Measurements from ENCODE around the gene BRI3.

The BRI3 gene

GRCh38 chr7:98256431-98256830, 25.1 kb upstream of the BRI3 start:
- peaks cover 15% of the 10 kb centered on the region for H3K36me3 ChIP-seq (ENCODE audit: insufficient read depth, low read length)
- no peak overlapping the region for H3K27ac ChIP-seq (ENCODE audit: low read length)
- peaks cover 21% of the 10 kb centered on the region for H3K4me1 ChIP-seq (ENCODE audit: insufficient read depth, low read length)
- no peaks in the 10 kb centered on the region for H3K9me3 ChIP-seq (ENCODE audit: insufficient read depth, low read length, severe bottlenecking)
- H3K4me3 ChIP-seq (ENCODE audit: low read depth in 1 of 2, low read length in 2 of 2) = no peak overlapping the region
- TF ChIP-seq CTCF (IDR thresholded peaks at IDR 0.05; ENCODE audit: borderline replicate concordance, extremely low read depth, low read length, poor library complexity, severe bottlenecking) (no peak), EZH2 (IDR thresholded peaks at IDR 0.05; ENCODE audit: borderline replicate concordance, low read depth, low read length, severe bottlenecking) (no peak)
- H2AFZ ChIP-seq (ENCODE audit: low read depth, low read length) = no peak overlapping the region
- H4K20me1 ChIP-seq (ENCODE audit: insufficient read depth, low read length) = peaks cover 3% of the 10 kb centered on the region; the same call in 1 of the 2 replicates
- no peak overlapping the region for H3K4me2 ChIP-seq (ENCODE audit: insufficient read depth, low read length)
- no peak overlapping the region for H3K9ac ChIP-seq (ENCODE audit: low read depth, low read length)
- no peaks in the 10 kb centered on the region for H3K27me3 ChIP-seq (ENCODE audit: insufficient read depth, low read length, poor library complexity)
- peaks cover 26% of the 10 kb centered on the region for H3K79me2 ChIP-seq (ENCODE audit: insufficient read depth, low read length)
- DNase-seq (no peak), ATAC-seq (ENCODE audit: insufficient read depth, low read depth) (no peak)

- H4K20me1 ChIP-seq (ENCODE audit: insufficient read depth, low read length) = peaks cover 3% of the 10 kb centered on the region; the same call in 1 of the 2 replicates
- peaks cover 15% of the 10 kb centered on the region for H3K36me3 ChIP-seq (ENCODE audit: insufficient read depth, low read length)
- no peak overlapping the region for H2AFZ ChIP-seq (ENCODE audit: low read depth, low read length)
- no peaks in the 10 kb centered on the region for H3K9me3 ChIP-seq (ENCODE audit: insufficient read depth, low read length, severe bottlenecking)
- H3K9ac ChIP-seq (ENCODE audit: low read depth, low read length) = no peak overlapping the region
- no peak overlapping the region for H3K4me2 ChIP-seq (ENCODE audit: insufficient read depth, low read length)
- TF ChIP-seq EZH2 (IDR thresholded peaks at IDR 0.05; ENCODE audit: borderline replicate concordance, low read depth, low read length, severe bottlenecking) = no peak
- no peak for TF ChIP-seq CTCF (IDR thresholded peaks at IDR 0.05; ENCODE audit: borderline replicate concordance, extremely low read depth, low read length, poor library complexity, severe bottlenecking)
- no peak overlapping the region for H3K27ac ChIP-seq (ENCODE audit: low read length)
- ATAC-seq (ENCODE audit: insufficient read depth, low read depth) (no peak), DNase-seq (no peak)
- peaks cover 14% of the 10 kb centered on the region for H3K79me2 ChIP-seq (ENCODE audit: insufficient read depth, low read length)
- H3K4me1 ChIP-seq (ENCODE audit: insufficient read depth, low read length) = peaks cover 14% of the 10 kb centered on the region
- no peak overlapping the region for H3K4me3 ChIP-seq (ENCODE audit: low read depth in 1 of 2, low read length in 2 of 2)
- no peaks in the 10 kb centered on the region for H3K27me3 ChIP-seq (ENCODE audit: insufficient read depth, low read length, poor library complexity)
These were observed 23.8 kb upstream of the BRI3 start for GRCh38 chr7:98257701-98258100.

- H3K27ac ChIP-seq (ENCODE audit: low read length) = no peak overlapping the region
- H3K9ac ChIP-seq (ENCODE audit: low read depth, low read length) = no peak overlapping the region
- no peak overlapping the region for H2AFZ ChIP-seq (ENCODE audit: low read depth, low read length)
- TF ChIP-seq CTCF (IDR thresholded peaks at IDR 0.05; ENCODE audit: borderline replicate concordance, extremely low read depth, low read length, poor library complexity, severe bottlenecking) (no peak), EZH2 (IDR thresholded peaks at IDR 0.05; ENCODE audit: borderline replicate concordance, low read depth, low read length, severe bottlenecking) (no peak)
- DNase-seq (no peak), ATAC-seq (ENCODE audit: insufficient read depth, low read depth) (no peak)
- H3K36me3 ChIP-seq (ENCODE audit: insufficient read depth, low read length) = peaks cover 2% of the 10 kb centered on the region; the same call in 1 of the 2 replicates
- H3K4me1 ChIP-seq (ENCODE audit: insufficient read depth, low read length) = no peaks in the 10 kb centered on the region
- no peak overlapping the region for H3K4me2 ChIP-seq (ENCODE audit: insufficient read depth, low read length)
- no peak overlapping the region for H3K4me3 ChIP-seq (ENCODE audit: low read depth in 1 of 2, low read length in 2 of 2)
- no peaks in the 10 kb centered on the region for H4K20me1 ChIP-seq (ENCODE audit: insufficient read depth, low read length)
- no peaks in the 10 kb centered on the region for H3K9me3 ChIP-seq (ENCODE audit: insufficient read depth, low read length, severe bottlenecking)
- H3K79me2 ChIP-seq (ENCODE audit: insufficient read depth, low read length) = no peaks in the 10 kb centered on the region
- H3K27me3 ChIP-seq (ENCODE audit: insufficient read depth, low read length, poor library complexity) = no peaks in the 10 kb centered on the region
These were observed 15.6 kb upstream of the BRI3 start for GRCh38 chr7:98265841-98266271.

GRCh38 chr7:98266840-98267239, 14.6 kb upstream of the BRI3 start:
- no peak for DNase-seq
- Histone ChIP-seq H3K9ac (ENCODE audit: low read depth, low read length) (no peak overlapping the region), H4K20me1 (ENCODE audit: insufficient read depth, low read length) (no peaks in the 10 kb centered on the region), H3K4me1 (ENCODE audit: insufficient read depth, low read length) (no peaks in the 10 kb centered on the region), H3K4me2 (ENCODE audit: insufficient read depth, low read length) (no peak overlapping the region), H2AFZ (ENCODE audit: low read depth, low read length) (no peak overlapping the region), H3K36me3 (ENCODE audit: insufficient read depth, low read length) (no peaks in the 10 kb centered on the region), H3K27me3 (ENCODE audit: insufficient read depth, low read length, poor library complexity) (no peaks in the 10 kb centered on the region), H3K27ac (ENCODE audit: low read length) (no peak overlapping the region), H3K79me2 (ENCODE audit: insufficient read depth, low read length) (no peaks in the 10 kb centered on the region), H3K4me3 (ENCODE audit: low read depth in 1 of 2, low read length in 2 of 2) (no peak overlapping the region), H3K9me3 (ENCODE audit: insufficient read depth, low read length, severe bottlenecking) (no peaks in the 10 kb centered on the region)
- TF ChIP-seq EZH2 (IDR thresholded peaks at IDR 0.05; ENCODE audit: borderline replicate concordance, low read depth, low read length, severe bottlenecking) (no peak), CTCF (IDR thresholded peaks at IDR 0.05; ENCODE audit: borderline replicate concordance, extremely low read depth, low read length, poor library complexity, severe bottlenecking) (peak; percentile 23)
- no peak for ATAC-seq (ENCODE audit: insufficient read depth, low read depth)
